ENCODE data around the gene PILRB.

GRCh38 chr7:100370746-100371145, 12.8 kb downstream of the PILRB start:
- no peak for TF ChIP-seq POLR2A (IDR thresholded peaks at IDR 0.05)
- no peak for TF ChIP-seq CTCF (IDR thresholded peaks at IDR 0.05)

Measured in right lobe of liver (tissue), 4 donors.